Sigmoid colon (tissue), 7 donors: ENCODE results near the gene CPB1. TPM values are rescaled to one million over a fixed set of nuclear protein-coding genes. Genes with fewer than 3 reads are reported as not detected.

Experiments used
- DNase-seq: peaks from one replicate; pipeline ENCODE4 v3.0.0-alpha.2; 2019
- H3K27ac ChIP-seq, 4 donors: fragments of 200-600 bp; sonication (generic); one replicate each; pipeline ENCODE4 v1.5.1; 2016 to 2019; ENCODE audit warnings: mild to moderate bottlenecking in 1 of 4
- H3K27me3 ChIP-seq, 3 donors: fragments of 200-600 bp; sonication (generic); one replicate each; pipeline ENCODE4 v1.5.1; 2019; ENCODE audit warnings: mild to moderate bottlenecking in 1 of 3
- H3K36me3 ChIP-seq, 4 donors: fragments of 200-600 bp; sonication (generic); one replicate each; pipeline ENCODE4 v1.5.1; 2016 to 2019
- H3K4me1 ChIP-seq, 4 donors: fragments of 200-600 bp; sonication (generic); one replicate each; pipeline ENCODE4 v1.5.1; 2017 to 2019
- H3K4me3 ChIP-seq, 4 donors: fragments of 200-600 bp; sonication (generic); one replicate each; pipeline ENCODE4 v1.5.1; 2017 to 2019; ENCODE audit warnings: mild to moderate bottlenecking in 2 of 4, moderate library complexity in 1 of 4
- H3K9me3 ChIP-seq, 4 donors: fragments of 200-600 bp in 3 of 4; sonication (generic) in 3 of 4; one replicate each; pipeline versions ENCODE4 v1.5.1 to v1.6.1; 2013 to 2019
- CTCF ChIP-seq, 4 experiments: fragments of 450-650 bp in 3 of 4; fragments of 200-600 bp in 1 of 4; IDR thresholded peaks; one replicate each; pipeline ENCODE4 v1.5.1; 2016 to 2019; ENCODE audit warnings: antibody characterized with exemption in 4 of 4, mild to moderate bottlenecking in 3 of 4, moderate library complexity in 2 of 4
- EP300 ChIP-seq, 4 donors: sonication (generic); formaldehyde crosslinking; IDR thresholded peaks; one replicate each; pipeline ENCODE4 v1.6.1; 2017; ENCODE audit warnings: antibody characterized with exemption in 4 of 4
- POLR2A ChIP-seq, 2 donors: fragments of 450-650 bp; IDR thresholded peaks; one replicate each; pipeline ENCODE4 v1.6.1; 2016; ENCODE audit warnings: antibody characterized with exemption in 2 of 2, mild to moderate bottlenecking in 2 of 2, moderate library complexity in 2 of 2
- POLR2AphosphoS5 ChIP-seq, 4 donors: sonication (generic); formaldehyde crosslinking; IDR thresholded peaks; one replicate each; pipeline ENCODE4 v1.6.1; 2017; ENCODE audit warnings: antibody characterized with exemption in 4 of 4
- WGBS, 2 donors: extraction: QIAGEN DNeasy Blood & Tissue Kit; methylation state at CpG; one replicate each; pipeline ENCODE4 v1.1.7; 2013; 5-methylcytosine and 5-hydroxymethylcytosine counted together
- intact Hi-C: fragments of 100-400 bp; cut with DNase I; formaldehyde crosslinking; loops from one replicate; pipeline ENCODE4 v1.15.1; 2023
- polyA plus RNA-seq, 3 donors: library from polyadenylated mRNA; stranded (reverse); fragments of 200-250 nt; gene quantifications; one replicate each; pipeline ENCODE4 v1.2.3, GENCODE V29; 2013
- total RNA-seq, 4 donors: library from RNA; depleted of rRNA; stranded (reverse); fragments of >200 nt; gene quantifications; one replicate each; pipeline ENCODE4 v1.1.0, GENCODE V29; 2016
- donor health status: healthy with polysubstance abuse.
- donor health status: Bipolar disorder and iron deficiency.
- donor health status: healthy.

The CPB1 gene
- total and polyA plus RNA-seq, 7 donors = 0.22 to 11.4 (median 2.0) TPM; not detected in 3

GRCh38 chr3:148880681-148881080, 53.1 kb downstream of the CPB1 start:
- Histone ChIP-seq H3K4me3 (no peak overlapping the region), H3K27me3 (no peaks in the 10 kb centered on the region), H3K9me3 (no peaks in the 10 kb centered on the region), H3K36me3 (no peaks in the 10 kb centered on the region), H3K4me1 (no peaks in the 10 kb centered on the region), H3K27ac (no peak overlapping the region)
- no peak for TF ChIP-seq POLR2A (IDR thresholded peaks at IDR 0.05)
- intact Hi-C loops = no loop called here
- DNase-seq = no peak

- TF ChIP-seq CTCF (IDR thresholded peaks at IDR 0.05) = no peak
- no peak for TF ChIP-seq POLR2AphosphoS5 (IDR thresholded peaks at IDR 0.05)
- no peak for TF ChIP-seq EP300 (IDR thresholded peaks at IDR 0.05)
- no peak for TF ChIP-seq POLR2A (IDR thresholded peaks at IDR 0.05)
- no peak for DNase-seq
- H3K27ac ChIP-seq = no peak overlapping the region
- H3K27me3 ChIP-seq = no peaks in the 10 kb centered on the region
- no peak overlapping the region for H3K4me3 ChIP-seq
- H3K9me3 ChIP-seq = no peaks in the 10 kb centered on the region
- intact Hi-C loops = no loop called here
- no peaks in the 10 kb centered on the region for H3K36me3 ChIP-seq
- WGBS, 2 donors = 89 to 90% methylated on average over 2 of the region's 2 CpGs
- H3K4me1 ChIP-seq = no peaks in the 10 kb centered on the region
Observed at GRCh38 chr3:148881286-148881685, 53.7 kb downstream of the CPB1 start.

GRCh38 chr3:148882288-148882687, 54.7 kb downstream of the CPB1 start:
- 68 to 82% methylated on average over 4 of the region's 4 CpGs for WGBS, 2 donors
- TF ChIP-seq EP300 (IDR thresholded peaks at IDR 0.05) (no peak), POLR2A (IDR thresholded peaks at IDR 0.05) (no peak), POLR2AphosphoS5 (IDR thresholded peaks at IDR 0.05) (no peak), CTCF (IDR thresholded peaks at IDR 0.05) (no peak)
- H3K4me3 ChIP-seq = no peak overlapping the region
- no peak for DNase-seq
- H3K4me1 ChIP-seq = no peaks in the 10 kb centered on the region
- H3K9me3 ChIP-seq = no peaks in the 10 kb centered on the region
- no peak overlapping the region for H3K27ac ChIP-seq
- H3K27me3 ChIP-seq = no peaks in the 10 kb centered on the region
- H3K36me3 ChIP-seq = no peaks in the 10 kb centered on the region
- intact Hi-C loops = no loop called here

- no peak for DNase-seq
- WGBS, 2 donors = 58 to 78% methylated on average over 1 of the region's 1 CpG
Observed at GRCh38 chr3:148883163-148883562, 55.6 kb downstream of the CPB1 start.

GRCh38 chr3:148884261-148884660, 56.6 kb downstream of the CPB1 start:
- H3K36me3 ChIP-seq = no peaks in the 10 kb centered on the region
- intact Hi-C loops = no loop called here
- TF ChIP-seq POLR2A (IDR thresholded peaks at IDR 0.05) (no peak), CTCF (IDR thresholded peaks at IDR 0.05) (no peak), EP300 (IDR thresholded peaks at IDR 0.05) (no peak), POLR2AphosphoS5 (IDR thresholded peaks at IDR 0.05) (no peak)
- no peaks in the 10 kb centered on the region for H3K4me1 ChIP-seq
- no peak for DNase-seq
- no peak overlapping the region for H3K27ac ChIP-seq
- H3K4me3 ChIP-seq = no peak overlapping the region
- no peaks in the 10 kb centered on the region for H3K27me3 ChIP-seq
- no peaks in the 10 kb centered on the region for H3K9me3 ChIP-seq

More at GRCh38 chr3:148883163-148883562, 55.6 kb downstream of the CPB1 start:
- TF ChIP-seq POLR2AphosphoS5 (IDR thresholded peaks at IDR 0.05) = no peak
- TF ChIP-seq EP300 (IDR thresholded peaks at IDR 0.05) = no peak
- TF ChIP-seq CTCF (IDR thresholded peaks at IDR 0.05) = no peak
- TF ChIP-seq POLR2A (IDR thresholded peaks at IDR 0.05) = no peak
- no peaks in the 10 kb centered on the region for H3K27me3 ChIP-seq
- H3K9me3 ChIP-seq = no peaks in the 10 kb centered on the region
- H3K4me3 ChIP-seq = no peak overlapping the region
- H3K4me1 ChIP-seq = no peaks in the 10 kb centered on the region
- H3K36me3 ChIP-seq = no peaks in the 10 kb centered on the region
- H3K27ac ChIP-seq = no peak overlapping the region
- intact Hi-C loops = no loop called here
